Endothelial cell of umbilical vein (primary cell): Measurements from ENCODE around the gene SMTNL1. TPM values are rescaled to one million over a fixed set of nuclear protein-coding genes. Genes with fewer than 3 reads are reported as not detected.

Source experiments
- BruUV-seq: library from RNA; stranded (reverse); fragments of 400-500 nt; replicated peaks from 2 replicates; lab custom pipeline; 2021; lab: Mats Ljungman, UMichigan
- CTCF ChIA-PET: fragments of 300-600, 350-600 bp; sonication (Branson Sonifier 250); formaldehyde crosslinking; loops from one replicate; lab custom pipeline; 2021; ENCODE audit warnings: antibody characterized with exemption, inconsistent platforms; lab: Charles Lee
- POLR2A ChIA-PET: fragments of 300-600, 350-600 bp; sonication (Branson Sonifier 250); formaldehyde crosslinking; loops from one replicate; lab custom pipeline; 2021; ENCODE audit warnings: antibody characterized with exemption, inconsistent platforms; lab: Charles Lee
- DNase-seq: peaks from one replicate; pipeline ENCODE4 v3.0.0-alpha.2; 2011; ENCODE audit warnings: low read depth, low spot score
- FAIRE-seq: peaks from 2 replicates; lab custom pipeline; 2011; peaks lifted over from hg19 to GRCh38; lab: Jason Lieb, UNC
- H2AFZ ChIP-seq: 2 replicates; pipeline ENCODE4 v1.6.0; 2012; ENCODE audit warnings: low read depth, low read length, control low read depth, inconsistent platforms
- H3K27ac ChIP-seq: 2 replicates; pipeline ENCODE4 v1.5.1; 2011; ENCODE audit warnings: low read depth, mild to moderate bottlenecking, control low read depth, low read length, moderate library complexity; ENCODE audit not compliant: insufficient read depth
- H3K27me3 ChIP-seq, 2 experiments: 2 replicates each; pipeline versions ENCODE4 v1.6.0 to v1.6.1; 2011; ENCODE audit warnings: low read length in 2 of 2, mixed read lengths in 1 of 2; ENCODE audit not compliant: control insufficient read depth in 2 of 2, insufficient read depth in 2 of 2
- H3K36me3 ChIP-seq, 2 experiments: 2 replicates in 1 of 2; 3 replicates in 1 of 2; pipeline ENCODE4 v1.5.1; 2011; ENCODE audit warnings: low read length in 2 of 2, mild to moderate bottlenecking in 1 of 2, moderate library complexity in 1 of 2; ENCODE audit not compliant: control insufficient read depth in 2 of 2, insufficient read depth in 2 of 2; ENCODE audit errors: extremely low read depth in 1 of 2
- H3K4me1 ChIP-seq: 3 replicates; pipeline ENCODE4 v1.5.1; 2011; ENCODE audit warnings: mild to moderate bottlenecking, low read length; ENCODE audit not compliant: control insufficient read depth, insufficient read depth; ENCODE audit errors: extremely low read depth
- H3K4me2 ChIP-seq: 2 replicates; pipeline ENCODE4 v1.6.1; 2011; ENCODE audit warnings: low read length, control low read depth, mixed read lengths; ENCODE audit not compliant: insufficient read depth
- H3K4me3 ChIP-seq, 3 experiments: fragments of 200-600 bp in 1 of 3; sonication (generic), shearing (Covaris generic) in 1 of 3; replicated peaks in 1 of 3; 2 replicates each; pipeline ENCODE4 v1.5.1; 2011 to 2016; ENCODE audit warnings: control low read depth in 3 of 3, low read length in 3 of 3, mild to moderate bottlenecking in 2 of 3, inconsistent platforms in 1 of 3, low read depth in 1 of 3, moderate library complexity in 1 of 3; ENCODE audit not compliant: insufficient read depth in 1 of 3
- H3K79me2 ChIP-seq: 2 replicates; pipeline ENCODE4 v1.6.0; 2012; ENCODE audit warnings: low read length, inconsistent platforms; ENCODE audit not compliant: control insufficient read depth, insufficient read depth
- H3K9ac ChIP-seq: replicated peaks from 2 replicates; pipeline ENCODE3; 2011; ENCODE audit warnings: low read length, control low read depth; ENCODE audit not compliant: insufficient read depth; ENCODE audit errors: extremely low read depth
- H3K9me1 ChIP-seq: replicated peaks from 3 replicates; pipeline ENCODE4 v1.6.0; 2011; ENCODE audit warnings: mild to moderate bottlenecking, low read length; ENCODE audit not compliant: control insufficient read depth, insufficient read depth; ENCODE audit errors: extremely low read depth
- H3K9me3 ChIP-seq: replicated peaks from 2 replicates; pipeline ENCODE4 v1.5.1; 2012; ENCODE audit warnings: low read length, inconsistent platforms; ENCODE audit not compliant: control insufficient read depth, insufficient read depth
- H4K20me1 ChIP-seq: replicated peaks from 2 replicates; pipeline ENCODE3; 2011; ENCODE audit warnings: mild to moderate bottlenecking, low read length; ENCODE audit not compliant: control insufficient read depth, insufficient read depth; ENCODE audit errors: extremely low read depth
- EZH2 ChIP-seq: IDR thresholded peaks from 2 replicates; pipeline ENCODE4 v1.6.1; 2012; ENCODE audit warnings: borderline replicate concordance, low read depth, mild to moderate bottlenecking, moderate library complexity, low read length, inconsistent platforms; ENCODE audit not compliant: severe bottlenecking
- FOS ChIP-seq: IDR thresholded peaks from 2 replicates; pipeline ENCODE4 v1.6.1; 2011; ENCODE audit warnings: mild to moderate bottlenecking, low read length, moderate library complexity, borderline replicate concordance; ENCODE audit not compliant: insufficient read depth
- GATA2 ChIP-seq: IDR thresholded peaks from 2 replicates; pipeline ENCODE4 v1.7.0; 2011; ENCODE audit warnings: low read depth, mild to moderate bottlenecking, moderate library complexity, mixed read lengths, low read length; ENCODE audit not compliant: insufficient read length, insufficient read depth
- JUN ChIP-seq: IDR thresholded peaks from 2 replicates; pipeline ENCODE4 v1.6.1; 2011; ENCODE audit warnings: borderline replicate concordance, low read depth; ENCODE audit not compliant: insufficient read length, insufficient read depth
- MYC ChIP-seq: IDR thresholded peaks from one replicate; pipeline ENCODE4 v1.6.1; 2011; ENCODE audit warnings: mild to moderate bottlenecking, low read depth, low read length
- POLR2A ChIP-seq: IDR thresholded peaks from 2 replicates; pipeline ENCODE4 v1.6.1; 2012; ENCODE audit warnings: low read depth, mild to moderate bottlenecking, control low read depth, low read length
- POLR2AphosphoS5 ChIP-seq: IDR thresholded peaks from 2 replicates; pipeline ENCODE4 v1.6.1; 2012; ENCODE audit warnings: low read depth, mild to moderate bottlenecking, control low read depth, low read length, moderate library complexity; ENCODE audit not compliant: insufficient read depth
- dilution Hi-C: fragments of 300-500 bp; cut with MboI; formaldehyde crosslinking; loops from one replicate; pipeline ENCODE4 v1.15.0; 2019; ENCODE audit warnings: low sequenced_read_pairs; ENCODE audit not compliant: extremely low pct_ligation_motif_present
- intact Hi-C: fragments of 100-400 bp; cut with micrococcal nuclease; formaldehyde crosslinking; loops from one replicate; pipeline ENCODE4 v1.10.0; 2022
- polyA plus RNA-seq, 4 experiments: library from polyadenylated mRNA; depleted of rRNA in 3 of 4; stranded (reverse) in 3 of 4; unstranded in 1 of 4; fragments of >200 nt; gene quantifications; 2 replicates each; pipeline versions ENCODE4 v1.2.1 to v1.2.3, GENCODE V29; 2011 to 2012; ENCODE audit warnings: missing spikeins in 1 of 4
- total RNA-seq: library from RNA; stranded (reverse); gene quantifications from 2 replicates; pipeline ENCODE4 v1.2.3, GENCODE V29; 2021
- TF ChIP-seq, protein P1 (sequence below), 2 donors: IDR thresholded peaks; 1 replicate in 1 of 2; 2 replicates in 1 of 2; pipeline ENCODE4 v1.5.1; 2011; ENCODE audit warnings: low read length in 2 of 2, mild to moderate bottlenecking in 2 of 2, moderate library complexity in 2 of 2, control low read depth in 1 of 2, inconsistent platforms in 1 of 2, low read depth in 1 of 2; ENCODE audit not compliant: insufficient read depth in 1 of 2; ENCODE audit errors: extremely low read depth in 1 of 2
- TF ChIP-seq, protein P2 (sequence below): IDR thresholded peaks from 2 replicates; pipeline ENCODE4 v1.6.1; 2011; ENCODE audit not compliant: insufficient read depth, insufficient read length

SMTNL1 gene
- total and polyA plus RNA-seq, 2 donors (not counting 3 experiments of a cell fraction or from before 2014, with no cell fraction given), result not detected

DNA sequence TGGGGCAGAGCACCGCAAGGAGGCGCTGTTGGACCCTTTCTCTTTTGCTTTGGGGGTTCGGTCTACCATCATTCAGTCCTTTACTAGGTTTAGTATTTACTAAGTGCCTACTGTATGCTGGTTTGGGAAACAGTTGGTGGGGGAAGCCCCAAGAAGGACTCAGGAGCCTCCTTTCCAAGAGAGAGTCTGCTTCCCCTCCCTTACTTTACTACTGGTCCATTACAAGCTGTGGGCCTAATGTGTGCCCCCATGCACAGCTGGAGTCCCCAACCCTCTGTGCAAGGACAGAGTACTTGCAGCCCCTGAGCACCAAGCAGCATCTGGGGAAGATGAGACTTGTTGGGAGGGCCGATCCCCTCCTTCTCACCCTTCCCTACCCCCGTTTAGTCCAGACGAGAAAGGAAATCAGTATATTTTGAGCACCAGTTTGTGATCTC lies 31.0 kb downstream of the SMTNL1 start:
- dilution Hi-C loops, result no loop called here
- Histone ChIP-seq H3K4me2 (peak overlapping the region; percentile 96), H3K4me3 (peak overlapping the region; percentile 56 to 78 (median 76)), H3K27me3 (no peaks in the 10 kb centered on the region), H2AFZ (peak overlapping the region; percentile 100), H3K79me2 (no peaks in the 10 kb centered on the region), H3K9me1 (no peaks in the 10 kb centered on the region), H3K4me1 (peaks cover 10% of the 10 kb centered on the region), H3K9me3 (no peaks in the 10 kb centered on the region), H3K9ac (no peak overlapping the region), H4K20me1 (no peaks in the 10 kb centered on the region), H3K27ac (no peak overlapping the region), H3K36me3 (no peaks in the 10 kb centered on the region)
- intact Hi-C loops, result loop anchor here (1.0 kb wide), 2 partner anchors 73 to 144 kb away; partner anchors contain the start of genes MED19 and TMX2
- ChIA-PET CTCF (interaction anchor here (0.5 to 6.0 kb wide), 28 partner anchors 9 to 1567 kb away, joined by 3 to 154 read pairs (median 4); no protein-coding TSS in a partner anchor), POLR2A (interaction anchor here (1.4 kb wide), 1 partner anchor 72 kb away, joined by 4 read pairs; no protein-coding TSS in a partner anchor)
- DNase-seq (peak; percentile 72), FAIRE-seq (no peak)
- BruUV-seq, result no TSS peak
- TF ChIP-seq POLR2A, result no peak
- TF ChIP-seq, protein P1, sequence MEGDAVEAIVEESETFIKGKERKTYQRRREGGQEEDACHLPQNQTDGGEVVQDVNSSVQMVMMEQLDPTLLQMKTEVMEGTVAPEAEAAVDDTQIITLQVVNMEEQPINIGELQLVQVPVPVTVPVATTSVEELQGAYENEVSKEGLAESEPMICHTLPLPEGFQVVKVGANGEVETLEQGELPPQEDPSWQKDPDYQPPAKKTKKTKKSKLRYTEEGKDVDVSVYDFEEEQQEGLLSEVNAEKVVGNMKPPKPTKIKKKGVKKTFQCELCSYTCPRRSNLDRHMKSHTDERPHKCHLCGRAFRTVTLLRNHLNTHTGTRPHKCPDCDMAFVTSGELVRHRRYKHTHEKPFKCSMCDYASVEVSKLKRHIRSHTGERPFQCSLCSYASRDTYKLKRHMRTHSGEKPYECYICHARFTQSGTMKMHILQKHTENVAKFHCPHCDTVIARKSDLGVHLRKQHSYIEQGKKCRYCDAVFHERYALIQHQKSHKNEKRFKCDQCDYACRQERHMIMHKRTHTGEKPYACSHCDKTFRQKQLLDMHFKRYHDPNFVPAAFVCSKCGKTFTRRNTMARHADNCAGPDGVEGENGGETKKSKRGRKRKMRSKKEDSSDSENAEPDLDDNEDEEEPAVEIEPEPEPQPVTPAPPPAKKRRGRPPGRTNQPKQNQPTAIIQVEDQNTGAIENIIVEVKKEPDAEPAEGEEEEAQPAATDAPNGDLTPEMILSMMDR (IDR thresholded peaks at IDR 0.05; ENCODE audit: extremely low read depth in 1 of 2, insufficient read depth in 1 of 2, low read depth in 1 of 2, low read length in 2 of 2), result peak in 1 of 2 donors; percentile 96

DNA sequence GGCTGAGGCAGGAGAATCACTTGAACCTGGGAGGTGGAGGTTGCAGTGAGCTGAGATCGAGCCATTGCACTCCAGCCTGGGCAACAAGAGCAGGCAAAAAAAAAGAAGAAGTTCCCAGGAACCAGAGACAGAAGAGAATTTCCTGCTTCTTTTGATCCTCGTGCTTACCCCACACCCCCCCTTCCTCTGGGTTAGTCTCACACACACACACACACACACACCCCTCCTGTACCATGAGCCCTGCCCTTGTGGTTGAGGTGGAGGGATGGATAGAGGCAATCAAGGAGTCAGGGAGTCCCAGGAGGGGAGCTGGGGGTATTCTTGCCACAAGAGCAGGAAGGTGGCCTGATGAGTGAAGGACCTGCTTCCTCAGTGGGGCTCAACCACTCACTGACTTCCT lies 34.2 kb downstream of the SMTNL1 start:
- no peak for FAIRE-seq
- Histone ChIP-seq H3K27me3 (peaks cover 4 to 5% of the 10 kb centered on the region in 2 experiments), H3K9me1 (no peaks in the 10 kb centered on the region), H3K27ac (no peak overlapping the region), H3K79me2 (no peaks in the 10 kb centered on the region), H3K4me2 (no peak overlapping the region), H3K9me3 (no peaks in the 10 kb centered on the region), H3K9ac (no peak overlapping the region), H3K4me1 (peaks cover 8% of the 10 kb centered on the region), H3K4me3 (no peak overlapping the region), H2AFZ (no peak overlapping the region), H3K36me3 (no peaks in the 10 kb centered on the region), H4K20me1 (no peaks in the 10 kb centered on the region)
- DNase-seq, result no peak
- intact Hi-C loops (no loop called here), dilution Hi-C loops (no loop called here)
- CTCF ChIA-PET, result interaction anchor here (5.9 to 6.0 kb wide), 2 partner anchors 69 to 73 kb away, joined by 126 to 154 read pairs; no protein-coding TSS in a partner anchor
- TF ChIP-seq, protein P2, sequence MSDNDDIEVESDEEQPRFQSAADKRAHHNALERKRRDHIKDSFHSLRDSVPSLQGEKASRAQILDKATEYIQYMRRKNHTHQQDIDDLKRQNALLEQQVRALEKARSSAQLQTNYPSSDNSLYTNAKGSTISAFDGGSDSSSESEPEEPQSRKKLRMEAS, result no peak
- no peak for TF ChIP-seq FOS
- no peak for TF ChIP-seq POLR2AphosphoS5
- TF ChIP-seq JUN, result no peak
- no peak for TF ChIP-seq MYC
- no peak for TF ChIP-seq GATA2
- TF ChIP-seq EZH2, result no peak
- TF ChIP-seq POLR2A, result no peak
- TF ChIP-seq, protein P1 (IDR thresholded peaks at IDR 0.05; ENCODE audit: extremely low read depth in 1 of 2, insufficient read depth in 1 of 2, low read depth in 1 of 2, low read length in 2 of 2), result no peak
- POLR2A ChIA-PET, result interaction anchor here (1.3 kb wide), 1 partner anchor 65 kb away, joined by 3 read pairs; no protein-coding TSS in a partner anchor
- no TSS peak for BruUV-seq
